Epithelial cell of prostate (primary cell): ENCODE data around the gene UBC.

Experiments
- DNase-seq: peaks from one replicate; pipeline ENCODE4 v3.0.0-alpha.2; 2011; ENCODE audit warnings: low read depth, low spot score
- H3K27ac ChIP-seq: fragments of 450-650 bp; 2 replicates; pipeline ENCODE4 v1.5.1; 2017; ENCODE audit warnings: mild to moderate bottlenecking

Gene UBC

GRCh38 chr12:124868252-124869058, 46.0 kb downstream of the UBC start:
- no peak for DNase-seq
- no peak overlapping the region for H3K27ac ChIP-seq

DNA sequence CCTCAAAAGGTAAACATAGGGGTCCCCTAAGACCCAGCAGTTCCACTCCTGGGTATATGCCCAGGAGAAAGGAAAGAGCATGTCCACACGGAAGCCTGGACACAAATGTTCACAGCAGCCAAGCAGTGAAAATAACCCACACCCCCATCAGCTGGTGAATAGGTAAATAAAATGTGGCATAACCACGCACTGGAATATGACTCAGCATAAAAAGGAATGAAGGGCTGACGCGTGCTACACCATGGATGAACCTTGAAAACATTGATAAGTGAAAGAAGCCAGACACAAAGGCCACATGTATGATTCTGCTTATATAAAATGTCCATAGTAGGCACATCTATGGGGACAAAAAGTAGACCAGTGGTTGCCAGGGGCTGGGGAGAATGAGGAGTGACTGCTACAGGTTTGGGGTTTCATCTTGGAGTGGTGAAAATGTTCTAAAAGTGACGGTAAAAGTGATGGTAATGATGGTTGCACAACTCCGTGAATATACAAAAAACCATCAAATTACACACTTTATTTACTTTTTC, 47.0 kb downstream of the UBC start:
- H3K27ac ChIP-seq: no peak overlapping the region
- no peak for DNase-seq

- no peak overlapping the region for H3K27ac ChIP-seq
- DNase-seq: no peak
Measured at GRCh38 chr12:124866883-124867400, 47.5 kb downstream of the UBC start.

DNA sequence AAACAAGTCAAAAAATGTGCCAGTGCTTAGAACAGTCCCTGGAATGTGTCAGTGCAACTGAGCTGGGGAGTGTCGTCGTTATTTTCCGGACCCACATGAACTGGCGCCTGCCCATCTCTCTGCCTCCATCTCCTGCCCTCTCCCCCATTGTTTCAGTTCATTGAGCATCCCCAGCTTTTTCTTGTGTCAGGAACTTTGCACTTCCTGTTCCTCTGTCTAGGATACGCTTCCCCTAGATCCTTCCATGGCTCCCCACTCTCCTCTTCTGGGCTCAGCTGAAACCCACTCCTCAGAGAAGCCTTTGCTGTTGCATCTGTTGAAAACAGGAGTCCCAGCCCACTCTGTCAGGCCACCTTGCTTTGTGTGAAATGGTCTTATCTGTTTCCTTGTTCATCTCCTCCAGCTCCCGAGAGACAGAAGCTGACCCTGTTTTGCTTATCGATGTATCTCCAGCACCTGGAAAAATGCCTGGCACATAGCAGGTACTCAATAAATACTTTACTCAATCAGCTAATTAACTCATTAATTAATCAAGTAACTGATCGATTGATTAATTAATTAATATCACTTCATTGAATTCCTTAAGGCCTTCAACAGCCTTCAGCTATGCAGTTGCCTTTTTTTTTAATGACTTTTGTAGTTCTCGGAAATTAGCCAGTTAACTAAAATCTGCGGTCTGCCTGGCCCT, 48.1 kb downstream of the UBC start:
- no peak for DNase-seq
- no peak overlapping the region for H3K27ac ChIP-seq

DNA sequence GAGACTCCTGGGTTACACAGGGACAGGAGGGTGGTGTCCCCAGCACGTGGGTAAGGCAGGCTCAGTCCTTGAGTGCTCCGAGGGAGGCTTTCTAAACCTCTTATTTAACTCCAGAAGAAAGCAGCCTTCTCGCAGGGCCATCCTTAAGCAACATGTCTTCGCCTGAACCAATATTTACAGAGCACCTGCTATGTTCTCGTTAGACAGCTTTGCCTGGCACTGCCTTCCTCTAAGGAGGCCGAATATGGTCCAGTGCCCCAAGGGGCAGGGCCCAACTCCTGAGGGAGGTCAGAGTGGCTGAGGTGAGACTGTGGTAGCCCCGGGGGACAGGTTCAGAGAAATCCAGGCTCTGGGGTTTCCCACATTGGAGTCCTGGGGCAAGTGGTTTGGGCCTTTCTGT, 48.7 kb downstream of the UBC start:
- DNase-seq: no peak
- no peak overlapping the region for H3K27ac ChIP-seq

GRCh38 chr12:124864326-124864752, 50.1 kb downstream of the UBC start:
- no peak overlapping the region for H3K27ac ChIP-seq
- DNase-seq: no peak

GRCh38 chr12:124863416-124864325, 50.8 kb downstream of the UBC start, which contains the start of gene SCARB1:
SCARB1 (minus strand) TSS chr12:124863864; CDS start chr12:124863720, 144 bp downstream.
- H3K27ac ChIP-seq: no peak within 1 kb of the TSS
- DNase-seq: no peak

DNA sequence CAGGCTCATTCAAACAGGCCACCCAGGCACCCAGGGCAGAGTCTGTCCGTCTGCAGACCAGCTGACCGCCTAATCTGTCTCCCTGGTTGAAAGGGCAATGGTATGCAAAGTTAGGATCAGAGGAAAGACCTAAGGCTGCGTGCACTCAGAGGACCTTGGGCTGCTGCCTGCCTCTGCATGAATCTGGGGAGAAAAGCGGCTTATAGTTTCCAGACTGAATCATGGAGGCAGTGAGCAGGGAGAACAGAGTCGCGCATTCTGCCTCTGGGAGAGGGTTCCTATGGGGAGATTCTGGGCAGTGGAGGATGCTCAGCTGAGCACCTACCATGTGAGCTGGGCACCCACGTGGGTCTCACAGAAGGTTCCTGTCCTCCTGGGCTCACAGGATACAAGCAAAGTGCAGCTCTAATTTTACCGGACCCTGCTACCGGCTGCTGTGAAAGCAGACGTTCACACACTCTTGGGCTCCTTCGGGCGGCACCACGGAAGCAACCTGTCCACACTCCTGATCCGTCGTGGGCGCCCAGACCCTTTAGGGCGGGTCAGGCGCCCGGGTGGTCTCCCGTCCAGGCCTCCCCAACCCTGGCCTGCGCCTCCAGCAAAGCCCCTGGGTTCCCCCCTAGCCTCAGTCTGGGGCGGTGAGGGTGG, 51.6 kb downstream of the UBC start:
- H3K27ac ChIP-seq: no peak overlapping the region
- no peak for DNase-seq

DNA sequence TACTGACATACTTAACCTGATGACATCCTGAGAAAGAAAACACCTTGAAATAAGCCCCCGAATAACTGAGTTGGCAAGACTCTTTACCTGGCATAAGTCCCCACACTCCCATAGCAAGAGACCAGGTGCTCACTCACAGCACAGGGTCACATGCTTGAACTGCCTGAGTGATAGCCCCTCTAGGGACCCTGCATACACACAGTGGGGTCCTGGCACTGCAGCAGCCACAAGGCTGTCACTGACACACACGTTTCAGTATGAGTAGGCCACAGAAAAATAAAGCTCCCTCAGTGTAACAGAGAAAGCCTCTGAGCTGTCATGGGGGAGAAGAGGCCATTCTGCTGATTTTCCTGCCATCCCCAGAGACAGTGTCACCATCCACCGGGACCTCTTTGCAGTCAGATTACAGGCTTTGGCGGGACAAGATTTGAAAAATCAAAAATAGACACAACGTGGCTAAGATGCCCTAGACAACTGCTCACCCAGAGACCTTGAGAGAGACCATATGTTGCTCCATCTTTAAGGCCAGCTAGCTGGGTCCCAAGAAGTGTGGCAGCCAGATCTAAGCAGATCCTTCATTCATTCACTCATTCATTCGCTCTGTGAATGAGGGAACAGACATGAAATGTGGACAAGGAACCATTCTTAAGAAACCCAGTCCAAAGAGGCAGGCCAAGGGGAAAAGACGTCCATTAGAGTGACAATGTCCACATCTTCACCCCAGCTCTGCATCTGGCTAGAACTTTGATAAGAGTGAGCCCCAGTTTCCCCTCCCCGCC, 52.4 kb downstream of the UBC start:
- no peak overlapping the region for H3K27ac ChIP-seq
- no peak for DNase-seq
